H9 (cell line): ENCODE measurements around the gene DNAJC1. TPM values are rescaled to one million over a fixed set of nuclear protein-coding genes. Genes with fewer than 3 reads are reported as not detected.

Experiments used
- DNase-seq: peaks from one replicate; pipeline ENCODE4 v3.0.0-alpha.2; 2017
- H2AFZ ChIP-seq: one replicate; pipeline ENCODE4 v1.6.1; 2013; ENCODE audit warnings: mild to moderate bottlenecking, low read length, control low read depth, moderate library complexity
- H2AK5ac ChIP-seq: 2 replicates; pipeline ENCODE4 v1.6.1; 2013; ENCODE audit warnings: low read length, control low read depth, mixed read lengths; ENCODE audit not compliant: insufficient read length
- H2BK120ac ChIP-seq: one replicate; pipeline ENCODE4 v1.6.1; 2013; ENCODE audit warnings: low read depth, mild to moderate bottlenecking, low read length, control low read depth, inconsistent platforms; ENCODE audit not compliant: poor library complexity, severe bottlenecking
- H2BK12ac ChIP-seq: 2 replicates; pipeline ENCODE4 v1.6.1; 2013; ENCODE audit warnings: low read length, control low read depth, mixed read lengths, low read depth; ENCODE audit not compliant: insufficient read length
- H2BK15ac ChIP-seq: 2 replicates; pipeline ENCODE4 v1.6.1; 2013; ENCODE audit warnings: low read depth, low read length, control low read depth
- H2BK20ac ChIP-seq: one replicate; pipeline ENCODE4 v1.6.1; 2013; ENCODE audit warnings: low read depth, mild to moderate bottlenecking, low read length, control low read depth, inconsistent platforms; ENCODE audit not compliant: poor library complexity, severe bottlenecking
- H2BK5ac ChIP-seq: 2 replicates; pipeline ENCODE4 v1.6.1; 2013; ENCODE audit warnings: low read length, control low read depth, mixed read lengths; ENCODE audit not compliant: insufficient read length
- H3K14ac ChIP-seq: 2 replicates; pipeline ENCODE4 v1.6.1; 2013; ENCODE audit warnings: low read length, control low read depth; ENCODE audit not compliant: insufficient read depth
- H3K18ac ChIP-seq: 2 replicates; pipeline ENCODE4 v1.6.1; 2013; ENCODE audit warnings: low read depth, mild to moderate bottlenecking, mixed read lengths, low read length, control low read depth; ENCODE audit not compliant: insufficient read length
- H3K23ac ChIP-seq: 2 replicates; pipeline ENCODE4 v1.6.1; 2013; ENCODE audit warnings: low read length, control low read depth, mixed read lengths, low read depth; ENCODE audit not compliant: insufficient read length
- H3K23me2 ChIP-seq: 2 replicates; pipeline ENCODE4 v1.6.1; 2013; ENCODE audit warnings: low read depth, mild to moderate bottlenecking, mixed read lengths, low read length, control low read depth; ENCODE audit not compliant: insufficient read length, poor library complexity, severe bottlenecking
- H3K27ac ChIP-seq: 2 replicates; pipeline ENCODE4 v1.5.1; 2013; ENCODE audit warnings: low read length, control low read depth, mixed read lengths, low read depth; ENCODE audit not compliant: insufficient read length
- H3K27me3 ChIP-seq: 2 replicates; pipeline ENCODE4 v1.6.1; 2013; ENCODE audit warnings: low read length, control low read depth, inconsistent platforms; ENCODE audit not compliant: insufficient read depth
- H3K4ac ChIP-seq: 2 replicates; pipeline ENCODE4 v1.6.1; 2013; ENCODE audit warnings: low read depth, mild to moderate bottlenecking, control low read depth, inconsistent platforms, low read length, moderate library complexity
- H3K4me1 ChIP-seq: 2 replicates; pipeline ENCODE4 v1.6.1; 2013; ENCODE audit warnings: low read length, control low read depth, inconsistent platforms; ENCODE audit not compliant: insufficient read depth
- H3K4me2 ChIP-seq: 2 replicates; pipeline ENCODE4 v1.6.1; 2013; ENCODE audit warnings: low read length, control low read depth, mixed read lengths; ENCODE audit not compliant: insufficient read length, insufficient read depth
- H3K56ac ChIP-seq: 2 replicates; pipeline ENCODE4 v1.6.1; 2013; ENCODE audit warnings: low read depth, mild to moderate bottlenecking, mixed read lengths, low read length, control low read depth; ENCODE audit not compliant: insufficient read length
- H3K79me1 ChIP-seq: 2 replicates; pipeline ENCODE4 v1.6.1; 2013; ENCODE audit warnings: low read depth, mild to moderate bottlenecking, moderate library complexity, low read length, control low read depth, inconsistent platforms; ENCODE audit not compliant: insufficient read depth, poor library complexity, severe bottlenecking
- H3K79me2 ChIP-seq: 2 replicates; pipeline ENCODE4 v1.6.1; 2013; ENCODE audit warnings: low read length, control low read depth, inconsistent platforms; ENCODE audit not compliant: insufficient read depth
- H3K9ac ChIP-seq: 2 replicates; pipeline ENCODE4 v1.6.1; 2013; ENCODE audit warnings: low read length, control low read depth, mixed read lengths; ENCODE audit not compliant: insufficient read length; ENCODE audit errors: extremely low read depth
- H3K9me3 ChIP-seq: one replicate; pipeline ENCODE4 v1.6.1; 2013; ENCODE audit warnings: low read depth, low read length, inconsistent platforms; ENCODE audit not compliant: control insufficient read depth
- H3T11ph ChIP-seq: one replicate; pipeline ENCODE4 v1.6.1; 2013; ENCODE audit warnings: mild to moderate bottlenecking, low read length, control low read depth, inconsistent platforms
- H4K20me1 ChIP-seq: one replicate; pipeline ENCODE4 v1.6.1; 2013; ENCODE audit not compliant: control insufficient read depth, insufficient read length, insufficient read depth
- H4K5ac ChIP-seq: 2 replicates; pipeline ENCODE4 v1.6.1; 2013; ENCODE audit warnings: low read depth, mild to moderate bottlenecking, mixed read lengths, low read length, control low read depth; ENCODE audit not compliant: insufficient read length
- H4K8ac ChIP-seq: replicated peaks from 2 replicates; pipeline ENCODE4 v1.6.1; 2013; ENCODE audit warnings: low read length, control low read depth, mixed read lengths, low read depth; ENCODE audit not compliant: insufficient read length
- H4K91ac ChIP-seq: 2 replicates; pipeline ENCODE4 v1.6.1; 2013; ENCODE audit warnings: low read depth, mild to moderate bottlenecking, moderate library complexity, mixed read lengths, low read length, control low read depth; ENCODE audit not compliant: insufficient read length
- H3K27ac Mint-ChIP-seq, 3 experiments: 2 replicates in 2 of 3; 3 replicates in 1 of 3; pipeline ENCODE4 v1.8.0; 2020 to 2021; ENCODE audit warnings: mixed read lengths in 3 of 3, mild to moderate bottlenecking in 1 of 3, moderate library complexity in 1 of 3
- H3K27me3 Mint-ChIP-seq: 2 replicates; pipeline ENCODE4 v1.8.0; 2021; ENCODE audit warnings: low read depth, mild to moderate bottlenecking, moderate library complexity, mixed read lengths
- H3K36me3 Mint-ChIP-seq, 3 experiments: 2 replicates in 2 of 3; 3 replicates in 1 of 3; pipeline ENCODE4 v1.8.0; 2020 to 2021; ENCODE audit warnings: low read depth in 3 of 3, mixed read lengths in 3 of 3; ENCODE audit not compliant: insufficient read depth in 1 of 3
- H3K4me1 Mint-ChIP-seq, 2 experiments: 2 replicates each; pipeline ENCODE4 v1.8.0; 2020; ENCODE audit warnings: mixed read lengths in 2 of 2
- H3K4me3 Mint-ChIP-seq, 2 experiments: 2 replicates in 1 of 2; 3 replicates in 1 of 2; pipeline ENCODE4 v1.8.0; 2020 to 2021; ENCODE audit warnings: mild to moderate bottlenecking in 2 of 2, mixed read lengths in 2 of 2, moderate library complexity in 1 of 2
- H3K9me3 Mint-ChIP-seq, 2 experiments: 2 replicates in 1 of 2; 3 replicates in 1 of 2; pipeline ENCODE4 v1.8.0; 2020; ENCODE audit warnings: mild to moderate bottlenecking in 2 of 2, mixed read lengths in 2 of 2, moderate library complexity in 1 of 2
- WGBS: extraction: QIAGEN DNeasy Blood & Tissue Kit; methylation state at CpG from one replicate; pipeline ENCODE4 v1.1.7; 2013; ENCODE audit warnings: missing lambda C conversion rate, low lambda C conversion rate, mixed read lengths; ENCODE audit not compliant: insufficient read length; ENCODE audit errors: extremely low coverage; 5-methylcytosine and 5-hydroxymethylcytosine counted together
- total RNA-seq: library from RNA; stranded (reverse); gene quantifications from 2 replicates; pipeline ENCODE4 v1.2.1, GENCODE V29; 2021
- TF ChIP-seq, protein P1 (sequence below): fragments of 200-600 bp; sonication (generic); conservative IDR thresholded peaks from 3 replicates; pipeline ENCODE4 v1.8.0; 2021; ENCODE audit warnings: antibody characterized with exemption, mild to moderate bottlenecking

The DNAJC1 gene
- total RNA-seq, 1 experiment from 2014 or later: 11.2 TPM

DNA sequence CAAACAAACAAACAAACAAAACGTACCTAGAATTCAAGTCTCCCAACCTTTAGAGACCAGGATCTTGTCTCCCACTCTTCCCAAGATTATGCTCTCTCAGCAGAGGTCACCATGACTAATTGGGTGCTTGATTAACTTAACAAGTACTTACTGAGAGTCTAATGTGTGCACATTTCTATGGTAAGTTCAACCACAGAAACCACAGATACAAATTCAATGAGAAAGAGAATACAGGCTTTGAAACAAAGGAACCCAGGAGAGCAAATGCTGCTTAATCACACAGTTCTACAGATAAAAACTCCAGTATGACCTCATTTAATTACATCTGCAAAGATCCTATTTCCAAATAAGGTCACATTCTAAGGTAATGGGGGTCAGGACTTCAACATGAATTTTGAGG lies 142.8 kb downstream of the DNAJC1 start:
- Histone ChIP-seq H3T11ph (no peak overlapping the region), H3K9me3 (no peaks in the 10 kb centered on the region), H3K14ac (no peak overlapping the region), H3K9ac (no peak overlapping the region), H3K18ac (no peak overlapping the region), H3K23me2 (no peaks in the 10 kb centered on the region), H3K79me1 (no peaks in the 10 kb centered on the region), H2BK12ac (no peak overlapping the region), H3K27ac (no peak overlapping the region), H2BK15ac (no peak overlapping the region), H4K91ac (no peak overlapping the region), H3K4ac (no peak overlapping the region), H4K5ac (no peak overlapping the region), H2BK120ac (no peak overlapping the region), H3K27me3 (no peaks in the 10 kb centered on the region), H2BK5ac (no peak overlapping the region), H2AK5ac (no peak overlapping the region), H3K79me2 (no peaks in the 10 kb centered on the region), H4K20me1 (no peaks in the 10 kb centered on the region), H3K56ac (no peak overlapping the region), H3K4me2 (no peak overlapping the region), H3K4me1 (no peaks in the 10 kb centered on the region), H3K23ac (no peak overlapping the region), H2AFZ (no peak overlapping the region), H2BK20ac (no peak overlapping the region), H4K8ac (no peak overlapping the region)
- no peaks in the 10 kb centered on the region for H3K9me3 Mint-ChIP-seq
- H3K4me3 Mint-ChIP-seq: no peak overlapping the region
- TF ChIP-seq, protein P1, sequence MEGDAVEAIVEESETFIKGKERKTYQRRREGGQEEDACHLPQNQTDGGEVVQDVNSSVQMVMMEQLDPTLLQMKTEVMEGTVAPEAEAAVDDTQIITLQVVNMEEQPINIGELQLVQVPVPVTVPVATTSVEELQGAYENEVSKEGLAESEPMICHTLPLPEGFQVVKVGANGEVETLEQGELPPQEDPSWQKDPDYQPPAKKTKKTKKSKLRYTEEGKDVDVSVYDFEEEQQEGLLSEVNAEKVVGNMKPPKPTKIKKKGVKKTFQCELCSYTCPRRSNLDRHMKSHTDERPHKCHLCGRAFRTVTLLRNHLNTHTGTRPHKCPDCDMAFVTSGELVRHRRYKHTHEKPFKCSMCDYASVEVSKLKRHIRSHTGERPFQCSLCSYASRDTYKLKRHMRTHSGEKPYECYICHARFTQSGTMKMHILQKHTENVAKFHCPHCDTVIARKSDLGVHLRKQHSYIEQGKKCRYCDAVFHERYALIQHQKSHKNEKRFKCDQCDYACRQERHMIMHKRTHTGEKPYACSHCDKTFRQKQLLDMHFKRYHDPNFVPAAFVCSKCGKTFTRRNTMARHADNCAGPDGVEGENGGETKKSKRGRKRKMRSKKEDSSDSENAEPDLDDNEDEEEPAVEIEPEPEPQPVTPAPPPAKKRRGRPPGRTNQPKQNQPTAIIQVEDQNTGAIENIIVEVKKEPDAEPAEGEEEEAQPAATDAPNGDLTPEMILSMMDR: no peak
- H3K27me3 Mint-ChIP-seq: no peaks in the 10 kb centered on the region
- DNase-seq: no peak
- H3K27ac Mint-ChIP-seq: 0 out of 7 replicates have a peak overlapping the region, but pooled peaks of 1 of the 3 experiments have one; percentile 3
- peaks cover 0 to 4% (median 0%) of the 10 kb centered on the region in 3 experiments; a peak in 1 of 7 replicates for H3K36me3 Mint-ChIP-seq
- no CpG with 5 or more reads among the region's 1 CpG for WGBS
- peaks cover 3 to 4% of the 10 kb centered on the region in 2 experiments; a peak in 2 of 4 replicates for H3K4me1 Mint-ChIP-seq
